Measurements from ENCODE around the gene DIP2A.

The DIP2A gene

DNA sequence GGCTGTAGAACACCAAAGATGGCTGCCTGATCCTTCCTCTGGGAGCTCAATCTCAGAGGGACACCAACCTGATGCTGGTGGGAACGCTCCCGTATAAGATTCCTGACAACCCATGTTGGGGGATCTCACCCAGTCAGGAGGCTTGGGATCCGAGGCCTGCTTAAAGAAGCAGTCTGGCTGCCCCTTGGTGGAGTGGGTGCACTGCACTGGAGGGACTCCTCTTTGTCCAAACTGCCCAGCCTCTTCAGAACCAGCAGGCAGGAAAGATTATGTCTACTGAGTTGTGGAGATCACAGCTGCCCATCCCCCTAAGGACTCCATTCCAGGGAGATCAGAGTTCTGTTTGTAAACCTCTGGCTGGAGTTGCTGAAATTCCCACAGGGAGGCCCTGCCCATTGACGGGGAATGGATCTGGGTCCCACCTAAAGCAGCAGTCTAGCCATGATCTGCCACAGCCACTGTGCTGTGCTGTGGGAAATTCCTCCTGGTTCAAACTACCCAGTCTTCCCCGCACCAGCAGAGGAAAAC, 123.2 kb downstream of the DIP2A start:
- in situ Hi-C loops (cut with MboI; ENCODE audit: low sequenced_read_pairs), result no loop called here

DNA sequence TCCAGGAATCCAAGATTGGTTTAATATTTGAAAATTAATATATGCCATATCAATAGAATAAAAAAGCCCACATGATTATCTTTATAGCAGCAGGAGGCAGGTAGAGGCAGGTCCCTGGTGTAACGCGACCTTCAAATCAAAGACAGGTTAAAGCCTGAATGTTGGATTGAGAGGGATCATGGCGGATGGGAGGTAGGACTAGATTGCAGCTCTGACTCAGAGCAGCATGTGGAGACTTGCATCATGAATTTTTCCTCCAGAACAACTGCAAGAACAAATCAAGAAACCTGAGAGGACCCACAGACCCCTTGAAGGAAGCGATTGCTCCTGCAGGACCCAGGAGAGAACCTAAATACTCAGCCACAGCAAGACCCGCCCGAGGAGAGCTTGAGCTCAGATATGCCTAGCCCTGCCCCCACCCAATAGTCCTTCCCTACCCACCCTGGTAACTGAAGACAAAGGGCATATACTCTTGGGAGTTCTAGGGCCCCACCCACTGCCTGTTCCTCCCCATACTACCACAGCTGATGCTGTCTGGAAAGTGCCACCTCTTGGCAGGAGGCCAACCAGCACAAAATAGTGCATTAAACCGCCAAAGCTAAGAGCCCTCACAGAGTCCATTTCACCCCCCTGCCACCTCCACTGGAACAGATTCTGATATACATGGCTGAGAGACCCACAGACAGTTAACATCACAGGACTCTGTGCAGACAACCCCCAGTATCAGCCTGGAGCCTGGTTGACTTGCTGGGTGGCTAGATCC, 126.7 kb downstream of the DIP2A start:
- in situ Hi-C loops (cut with MboI; ENCODE audit: low sequenced_read_pairs), result no loop called here

DNA sequence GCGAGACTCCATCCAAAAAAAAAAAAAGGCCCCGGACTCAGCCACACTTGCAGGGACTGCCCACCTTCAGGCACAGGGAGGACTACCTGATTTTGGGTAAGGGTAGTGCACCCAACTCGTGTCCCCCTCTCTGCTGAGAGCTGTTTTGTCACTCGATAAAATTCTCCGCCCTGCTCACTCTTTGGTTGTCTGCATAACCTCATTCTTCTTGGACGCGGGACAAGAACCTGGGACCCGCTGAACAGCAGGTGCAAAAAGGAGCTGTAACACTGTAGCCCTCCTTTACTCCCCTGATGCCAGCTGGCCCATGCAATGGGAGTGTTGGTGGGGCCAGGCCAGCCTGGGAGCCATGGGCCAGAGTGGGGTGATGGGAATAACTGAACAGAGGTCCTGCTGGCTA, 135.6 kb downstream of the DIP2A start:
- in situ Hi-C loops (cut with MboI; ENCODE audit: low sequenced_read_pairs), result no loop called here

DNA sequence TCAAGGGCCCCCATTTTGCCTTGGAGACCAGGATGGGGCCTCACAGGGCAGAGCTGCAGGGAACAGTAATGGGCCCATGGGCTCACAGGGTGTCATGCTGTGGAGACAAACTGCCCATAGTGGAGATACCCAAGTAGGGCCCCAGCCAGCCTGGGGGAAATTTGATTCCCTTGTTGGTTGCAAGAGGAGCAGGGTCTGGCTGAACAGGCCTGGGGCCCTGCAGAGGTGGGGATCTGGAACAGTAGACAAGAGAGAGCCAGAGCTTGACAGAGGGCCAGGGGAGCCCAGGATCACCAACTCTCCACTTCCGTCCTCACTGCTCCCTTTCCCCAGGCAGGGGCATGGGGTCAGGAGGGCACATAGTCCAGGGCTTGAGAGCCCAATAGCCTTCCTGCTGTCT, 137.5 kb downstream of the DIP2A start:
- in situ Hi-C loops (cut with MboI; ENCODE audit: low sequenced_read_pairs), result no loop called here

DNA sequence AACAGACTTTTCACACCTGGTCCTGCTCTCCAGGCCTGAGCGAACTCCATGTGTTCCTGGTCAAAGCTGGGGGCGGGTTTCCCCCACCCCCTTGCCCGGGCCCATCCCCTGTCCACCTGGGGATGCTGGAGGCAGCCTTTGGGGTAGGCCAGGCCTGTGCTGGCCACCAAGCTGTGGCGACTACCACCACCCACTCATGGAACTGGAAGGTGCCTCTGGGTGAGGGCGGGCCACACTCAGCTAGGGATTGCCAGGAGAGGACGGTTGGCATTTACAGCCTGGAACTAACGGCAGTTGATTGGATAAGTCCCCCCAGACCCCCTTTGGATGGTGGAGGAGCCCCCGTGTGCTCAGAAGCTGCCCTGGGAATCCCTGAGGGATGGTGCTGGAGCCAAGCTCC, 138.3 kb downstream of the DIP2A start:
- in situ Hi-C loops (cut with MboI; ENCODE audit: low sequenced_read_pairs), result no loop called here

DNA sequence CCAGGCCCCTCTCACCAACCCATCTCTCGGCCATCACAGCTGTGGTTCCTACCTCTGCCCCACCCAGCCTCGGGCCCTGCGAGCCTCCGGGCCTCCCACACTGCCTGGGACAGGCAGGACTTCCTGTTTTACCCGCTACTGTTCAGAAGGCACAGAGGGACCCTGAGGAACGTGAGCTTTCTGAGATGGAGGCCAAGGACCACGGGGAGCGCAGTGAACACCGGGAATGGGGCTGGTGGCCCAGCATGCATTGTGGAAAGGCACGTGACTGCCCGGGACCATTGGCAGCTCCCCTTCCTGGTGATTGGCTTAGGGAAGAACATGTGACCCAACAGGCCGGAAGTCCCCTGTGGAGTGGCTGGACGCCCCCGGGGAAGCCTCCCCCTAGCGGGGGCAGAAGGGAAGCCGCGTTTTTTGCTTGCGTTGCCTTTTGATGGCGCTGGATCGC, 139.2 kb downstream of the DIP2A start:
- in situ Hi-C loops (cut with MboI; ENCODE audit: low sequenced_read_pairs), result no loop called here

DNA sequence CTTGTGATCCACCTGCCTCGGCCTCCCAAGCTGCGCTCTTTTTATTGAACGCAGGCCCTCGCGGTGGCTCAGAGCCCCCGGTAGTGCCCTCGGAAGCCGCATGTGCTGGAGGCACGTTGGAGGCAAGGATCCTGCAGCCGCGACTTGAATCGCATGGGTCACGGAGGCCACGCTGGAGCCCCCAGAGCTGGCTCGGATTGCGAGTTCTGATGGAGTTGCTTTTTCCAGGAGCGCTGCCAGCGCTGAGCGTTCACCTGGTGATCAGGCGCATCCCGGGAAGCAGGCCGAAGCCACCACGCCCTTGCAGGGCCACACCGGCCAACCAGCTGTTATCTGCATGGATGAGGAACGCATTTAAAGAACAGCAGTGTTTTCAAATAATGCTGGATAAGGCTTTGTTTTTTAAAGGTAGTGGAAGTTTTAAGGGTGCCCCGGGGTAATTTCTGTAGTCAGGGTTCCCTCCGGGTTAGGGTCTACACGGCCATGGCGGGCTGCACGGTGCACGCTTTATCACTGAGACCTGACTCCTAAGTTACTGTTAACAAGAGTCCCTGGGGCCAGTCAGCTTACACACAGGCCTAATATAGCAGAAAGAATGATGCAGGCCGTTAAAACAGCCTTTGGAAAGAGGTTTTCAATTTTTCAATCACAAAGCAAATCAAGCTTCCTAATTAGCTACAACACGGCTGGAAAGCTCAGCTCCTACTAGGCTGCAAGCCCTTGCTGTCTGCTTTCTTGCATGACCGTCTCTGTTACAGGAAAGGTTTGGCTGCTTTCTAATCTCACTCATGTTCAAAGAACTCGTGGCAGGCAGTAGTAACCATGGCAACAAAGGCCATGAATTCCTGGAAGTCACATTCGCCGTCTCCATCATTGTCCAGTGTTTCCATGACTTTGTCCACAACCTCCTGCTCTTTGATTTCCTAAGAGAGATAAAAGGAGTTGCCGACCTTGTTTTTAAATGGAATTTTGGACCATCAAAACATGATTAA, 140.2 kb downstream of the DIP2A start:
- in situ Hi-C loops (cut with MboI; ENCODE audit: low sequenced_read_pairs), result no loop called here

DNA sequence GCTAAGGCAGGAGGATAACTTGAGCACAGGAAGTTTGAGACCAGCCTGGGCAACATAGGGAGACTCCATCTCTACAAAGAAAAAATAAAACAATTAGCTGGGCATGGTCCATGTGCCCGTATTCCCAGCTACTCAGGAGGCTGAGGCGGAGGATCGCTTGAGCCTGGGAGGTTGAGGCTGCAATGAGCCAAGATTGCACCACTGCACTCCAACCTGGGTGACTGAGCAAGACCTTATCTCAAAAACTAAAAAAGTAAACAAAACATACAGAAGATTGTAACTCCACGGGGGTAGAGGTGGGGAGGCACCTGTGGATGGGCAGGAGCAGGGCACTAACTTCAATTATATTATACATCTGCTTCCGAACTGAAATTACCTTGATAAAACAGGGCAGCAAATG, 141.6 kb downstream of the DIP2A start:
- in situ Hi-C loops (cut with MboI; ENCODE audit: low sequenced_read_pairs), result no loop called here

DNA sequence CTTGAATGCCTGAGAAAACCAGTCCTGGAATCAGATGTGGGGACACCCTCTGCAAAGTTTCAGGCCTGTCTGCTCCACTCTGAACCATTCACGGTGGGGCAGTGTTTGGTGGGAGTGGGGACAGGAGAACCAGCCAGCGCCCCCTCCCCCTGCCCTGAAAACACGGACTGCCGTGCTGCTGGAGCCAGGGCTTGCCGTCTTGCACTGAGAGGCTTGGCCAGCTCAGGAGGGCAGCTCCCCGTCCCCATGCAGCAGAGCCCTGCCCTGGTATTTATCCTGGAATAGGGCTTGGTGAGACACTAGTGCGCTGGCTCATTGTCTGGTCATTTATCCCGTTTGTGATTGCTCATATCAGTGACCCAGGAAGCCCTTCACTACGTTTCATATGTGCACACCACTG, 142.3 kb downstream of the DIP2A start:
- in situ Hi-C loops (cut with MboI; ENCODE audit: low sequenced_read_pairs), result no loop called here

DNA sequence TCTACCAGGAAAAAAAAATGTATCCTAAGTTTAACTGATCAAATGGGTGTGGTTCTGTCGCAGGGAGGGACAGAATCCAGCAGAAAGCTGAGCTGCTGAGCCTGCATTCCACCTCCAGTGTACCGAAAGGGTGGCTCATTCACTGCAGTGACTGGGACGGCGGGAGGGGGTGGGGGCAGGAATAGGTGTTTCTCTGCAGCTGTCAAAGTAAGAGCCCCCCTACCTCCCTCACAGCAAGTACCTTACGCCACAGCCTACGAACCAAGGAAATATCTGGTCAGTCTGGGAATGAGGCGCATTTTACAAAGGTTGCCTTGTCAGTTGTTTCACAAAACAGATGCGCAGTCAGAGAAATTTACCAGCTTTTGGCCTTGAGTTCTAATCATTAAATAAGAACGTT, 144.5 kb downstream of the DIP2A start:
- in situ Hi-C loops (cut with MboI; ENCODE audit: low sequenced_read_pairs), result no loop called here

DNA sequence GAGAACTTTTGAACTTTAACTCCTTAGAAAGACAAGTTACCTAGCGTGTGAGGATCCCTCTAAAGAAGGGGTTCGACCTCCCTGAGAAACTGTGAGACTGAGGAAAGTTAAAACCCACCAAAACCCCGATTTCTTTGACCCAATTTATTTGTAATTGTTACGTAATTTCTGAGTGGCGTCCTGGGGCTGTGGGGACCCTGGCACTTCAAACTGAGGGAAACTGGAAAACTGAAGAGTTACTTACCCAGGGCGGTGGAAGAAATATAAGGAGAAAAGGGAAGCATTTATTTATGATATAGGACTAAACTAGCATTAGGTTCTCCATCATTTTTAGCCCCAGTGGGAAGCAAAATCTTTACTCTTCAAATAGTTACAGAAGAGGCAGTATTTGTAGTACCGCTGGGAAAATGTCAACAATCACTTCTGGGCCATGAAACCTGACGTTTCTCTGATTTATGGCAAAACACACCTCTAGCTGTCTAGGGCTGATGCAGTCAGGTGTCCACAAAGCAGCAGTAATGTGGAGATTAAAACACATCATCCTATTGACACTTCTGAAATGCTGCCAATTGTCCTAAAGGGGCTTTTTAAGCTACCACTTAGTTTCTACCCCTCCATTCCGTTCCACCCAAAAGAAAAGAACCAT, 145.8 kb downstream of the DIP2A start:
- in situ Hi-C loops (cut with MboI; ENCODE audit: low sequenced_read_pairs), result no loop called here

DNA sequence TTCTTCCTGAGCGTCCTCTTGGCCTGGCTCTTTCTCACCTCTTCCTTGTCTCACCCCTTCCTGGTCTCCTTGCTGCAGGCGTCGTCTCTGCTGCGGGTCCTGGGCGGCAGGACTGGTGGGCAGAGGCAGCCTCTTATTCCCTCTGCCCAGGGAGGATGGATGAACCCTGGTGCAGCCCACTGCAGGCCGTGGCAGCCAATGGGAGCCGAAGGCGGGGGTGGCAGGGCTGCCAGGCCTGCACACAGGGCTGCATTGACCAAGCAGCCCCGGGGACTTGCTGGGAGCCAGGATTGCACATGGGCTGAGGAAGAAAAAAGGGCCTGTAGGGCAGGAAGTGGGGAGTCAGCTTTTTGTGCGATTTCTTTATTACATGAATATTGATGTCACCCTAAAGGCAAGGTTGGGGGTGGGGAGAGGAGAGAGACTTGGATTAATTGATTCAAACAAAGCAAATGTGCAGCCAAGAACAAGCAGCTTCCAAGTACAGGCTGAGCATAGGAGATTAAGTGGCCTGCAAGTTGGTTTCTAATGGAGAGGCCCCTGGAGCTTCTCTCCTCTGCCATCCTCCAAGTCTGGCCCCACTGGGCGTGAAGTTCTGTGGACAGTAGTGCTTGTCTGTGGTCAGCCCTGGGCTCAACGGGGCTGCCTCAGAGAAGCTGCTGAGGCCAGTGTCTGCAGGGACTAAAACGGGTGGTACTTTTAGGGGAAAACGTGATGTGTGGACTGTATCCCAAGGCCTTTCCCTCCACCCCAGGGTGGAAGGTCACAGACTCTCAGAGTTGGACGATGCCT, 146.5 kb downstream of the DIP2A start, which contains the start of gene S100B:
S100B (minus strand) TSS at position 108 of the 792 bp plus-strand sequence. CDS start 2,667 bp downstream, outside the sequence.
- in situ Hi-C loops (cut with MboI; ENCODE audit: low sequenced_read_pairs), result no loop called here

DNA sequence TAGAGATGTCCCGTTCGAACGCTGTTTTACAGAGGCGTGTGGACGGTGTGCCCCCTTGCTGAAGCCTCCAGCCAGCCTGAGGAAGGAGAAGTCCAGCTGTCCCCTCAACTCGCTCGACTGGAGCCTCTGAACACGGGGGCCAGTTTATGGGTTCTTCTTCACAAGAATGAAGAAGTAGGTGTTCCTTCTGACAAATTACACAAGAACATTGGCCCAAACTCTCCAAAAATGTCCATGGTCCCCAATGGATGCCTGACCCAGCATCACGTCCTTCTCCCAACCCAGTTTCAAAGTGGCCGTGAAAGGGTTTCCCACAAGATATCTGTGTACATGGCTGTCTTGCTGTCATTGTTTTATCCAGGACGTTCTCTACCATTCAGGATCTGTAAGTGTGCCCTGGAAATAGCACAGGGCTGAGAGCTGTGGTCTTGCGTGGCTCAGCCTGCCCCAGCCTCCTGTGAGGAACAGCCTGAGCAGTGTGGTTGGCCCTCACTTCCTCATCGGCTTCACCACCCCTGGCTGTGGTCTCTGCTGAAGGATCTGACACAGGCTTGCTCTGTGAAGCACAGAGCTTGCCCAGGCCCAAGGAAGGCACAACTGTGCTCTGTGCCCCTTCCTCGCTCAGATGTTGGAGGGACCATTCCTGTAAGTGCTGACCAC, 147.2 kb downstream of the DIP2A start:
- in situ Hi-C loops (cut with MboI; ENCODE audit: low sequenced_read_pairs), result no loop called here

DNA sequence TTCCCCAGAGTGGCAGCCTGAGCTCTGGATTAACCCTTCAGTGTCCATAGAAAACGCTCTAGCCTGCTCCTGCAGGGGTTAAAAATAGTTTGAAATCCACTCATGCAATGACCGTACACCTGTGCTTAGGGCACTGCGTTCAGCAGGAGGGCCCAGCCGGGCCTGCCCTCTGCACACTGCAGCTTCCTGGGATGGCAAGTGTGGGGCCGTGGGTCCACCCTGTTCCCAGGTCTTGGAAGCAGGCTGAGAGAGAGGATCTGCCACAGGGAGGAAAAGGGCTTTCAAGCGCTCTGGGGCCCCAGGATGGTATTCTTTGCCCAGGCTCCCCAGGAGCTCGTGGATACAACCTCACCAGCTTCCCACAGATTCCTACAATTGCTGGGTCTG, 147.7 kb downstream of the DIP2A start:
- in situ Hi-C loops (cut with MboI; ENCODE audit: low sequenced_read_pairs), result no loop called here

DNA sequence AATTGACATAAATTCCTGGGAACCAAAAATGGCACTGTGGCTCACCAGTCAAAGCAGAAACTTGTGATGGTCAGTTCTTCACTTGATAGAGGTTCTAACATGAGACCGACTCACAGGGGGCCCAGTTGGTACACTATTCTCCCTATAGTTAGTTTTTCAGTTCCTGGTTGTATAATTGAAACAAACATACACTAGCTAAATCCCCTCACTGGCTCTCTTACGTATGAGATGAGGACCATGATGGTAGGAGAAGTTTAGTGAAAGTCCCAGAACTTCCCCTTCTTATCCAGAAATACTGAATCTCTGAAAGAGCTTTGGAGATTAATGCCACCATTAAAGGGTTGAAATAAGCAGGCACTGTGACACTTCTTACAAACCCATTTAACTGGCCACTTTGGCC, 148.9 kb downstream of the DIP2A start:
- in situ Hi-C loops (cut with MboI; ENCODE audit: low sequenced_read_pairs), result no loop called here

DNA sequence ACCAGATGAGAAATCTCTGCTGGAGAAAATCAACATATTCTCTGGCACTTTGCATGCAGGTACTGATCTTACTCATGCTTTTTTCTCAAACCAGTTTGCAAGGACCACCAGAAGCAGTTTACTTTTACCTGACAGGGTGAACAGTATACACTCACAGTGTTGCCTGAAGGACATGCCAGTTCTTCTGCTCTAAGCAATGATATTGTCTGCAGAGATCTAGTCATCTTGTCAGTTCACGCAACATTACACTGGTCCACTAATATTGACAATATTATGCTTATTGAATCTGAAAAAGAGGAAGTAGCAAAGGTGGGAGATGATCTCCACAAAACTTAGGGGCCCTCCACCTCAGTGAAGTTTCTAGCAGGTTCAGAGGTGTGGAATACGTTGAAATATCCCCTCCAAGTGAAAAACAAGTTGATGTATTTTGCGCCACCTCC, 150.0 kb downstream of the DIP2A start:
- in situ Hi-C loops (cut with MboI; ENCODE audit: low sequenced_read_pairs), result no loop called here

DNA sequence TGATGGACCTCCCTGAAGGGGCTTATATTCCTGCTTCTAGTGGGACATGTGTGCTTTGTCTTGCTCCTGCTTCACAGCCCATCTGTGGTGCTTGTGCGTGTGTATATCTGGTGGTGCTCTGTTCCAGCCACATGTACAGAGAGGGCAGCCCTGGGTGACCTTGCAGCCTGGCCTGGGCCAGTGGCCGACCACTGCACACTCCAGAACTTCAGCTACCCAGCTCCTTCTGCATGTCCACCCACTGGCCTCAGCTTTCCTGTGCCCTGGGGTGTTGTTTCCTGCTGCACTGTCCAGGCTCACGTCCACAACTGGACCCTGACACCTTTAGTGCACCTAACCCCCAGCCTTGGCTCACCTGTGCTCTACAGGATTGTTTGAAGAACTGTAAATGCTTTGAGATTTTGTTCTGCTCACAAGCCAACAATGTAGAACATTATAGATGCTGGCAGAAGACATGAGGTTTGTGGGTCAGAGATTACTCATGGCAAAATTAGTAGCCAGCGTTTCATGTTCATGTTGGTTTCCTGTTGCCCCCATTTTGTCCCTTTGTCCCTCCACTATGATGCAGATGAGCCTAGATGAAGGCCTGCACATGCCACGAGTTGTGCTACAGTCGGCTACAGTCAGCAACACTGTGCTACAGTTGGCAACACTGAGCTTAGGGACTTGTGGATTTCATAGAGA, 151.5 kb downstream of the DIP2A start:
- in situ Hi-C loops (cut with MboI; ENCODE audit: low sequenced_read_pairs), result no loop called here

DNA sequence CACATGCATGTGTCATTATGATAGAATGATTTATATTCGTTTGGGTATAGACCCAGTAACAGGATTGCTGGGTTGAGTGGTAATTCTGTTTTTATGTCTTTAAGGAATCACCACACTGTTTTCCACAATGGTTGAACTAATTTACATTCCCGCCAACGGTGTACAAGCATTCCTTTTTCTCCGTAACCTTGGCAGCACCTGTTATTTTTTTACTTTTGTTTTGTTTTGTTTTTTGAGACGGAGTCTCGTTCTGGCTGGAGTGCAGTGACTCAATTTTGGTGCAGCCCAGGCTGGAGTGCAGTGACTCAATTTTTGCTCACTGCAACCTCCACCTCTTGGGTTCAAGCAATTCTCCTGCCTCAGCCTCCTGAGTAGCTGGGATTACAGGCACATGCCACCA, 154.7 kb downstream of the DIP2A start:
- in situ Hi-C loops (cut with MboI; ENCODE audit: low sequenced_read_pairs), result no loop called here

DNA sequence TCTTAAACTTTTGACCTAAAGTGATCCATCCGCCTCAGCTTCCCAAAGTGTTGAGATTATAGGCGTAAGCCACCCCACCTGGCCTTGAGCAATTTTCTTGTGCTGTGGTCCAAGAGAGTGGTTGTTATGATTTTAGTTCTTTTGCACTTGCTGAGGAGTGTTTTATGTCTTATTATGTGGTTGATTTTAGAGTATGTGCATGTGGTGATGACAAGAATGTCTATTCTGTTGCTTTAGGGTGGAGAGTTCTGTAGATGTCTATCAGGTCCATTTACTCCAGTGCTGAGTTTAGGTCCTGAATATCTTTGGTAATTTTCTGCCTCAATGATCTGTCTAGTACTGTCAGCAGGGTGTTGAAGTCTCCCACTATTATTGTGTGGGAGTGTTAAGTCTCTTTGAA, 157.4 kb downstream of the DIP2A start:
- in situ Hi-C loops (cut with MboI; ENCODE audit: low sequenced_read_pairs), result no loop called here

Measured in HL-60/S4 treated with phorbol 12-myristate 13-acetate at 8.2 ng/mL for 4 days and 3 days (cell line).